Subcutaneous abdominal adipose tissue (tissue), 5 donors: ENCODE measurements around the gene HHATL.

Source experiments
- H3K27ac ChIP-seq: one replicate; pipeline ENCODE4 v1.7.0; 2013; ENCODE audit warnings: low read depth, mild to moderate bottlenecking, inconsistent platforms, low read length, moderate library complexity
- H3K27me3 ChIP-seq, 5 donors: one replicate each; pipeline ENCODE4 v1.7.0; 2013; ENCODE audit warnings: low read length in 5 of 5, inconsistent platforms in 1 of 5; ENCODE audit not compliant: control insufficient read depth in 5 of 5, insufficient read depth in 4 of 5
- H3K36me3 ChIP-seq, 5 donors: one replicate each; pipeline ENCODE4 v1.7.0; 2013; ENCODE audit warnings: low read length in 5 of 5; ENCODE audit not compliant: control insufficient read depth in 5 of 5, insufficient read depth in 5 of 5
- H3K4me1 ChIP-seq, 5 donors: one replicate each; pipeline ENCODE4 v1.7.0; 2013; ENCODE audit warnings: low read length in 5 of 5, mild to moderate bottlenecking in 3 of 5, moderate library complexity in 1 of 5; ENCODE audit not compliant: control insufficient read depth in 5 of 5, insufficient read depth in 5 of 5
- H3K4me3 ChIP-seq, 5 donors: one replicate each; pipeline ENCODE4 v1.7.0; 2013; ENCODE audit warnings: low read length in 5 of 5, low read depth in 1 of 5
- H3K9ac ChIP-seq, 5 donors: one replicate each; pipeline ENCODE4 v1.7.0; 2013; ENCODE audit warnings: low read length in 5 of 5, mild to moderate bottlenecking in 4 of 5, moderate library complexity in 3 of 5
- H3K9me3 ChIP-seq, 5 donors: one replicate each; pipeline ENCODE4 v1.7.0; 2013; ENCODE audit warnings: low read length in 5 of 5; ENCODE audit not compliant: control insufficient read depth in 5 of 5
- donor health status: healthy.
- donor health status: healthy.
- donor health status: healthy.
- donor health status: healthy.
- donor health status: healthy.

Gene HHATL

GRCh38 chr3:42714171-42714852 is 11.7 kb upstream of the HHATL start:
- Histone ChIP-seq H3K27me3 (peaks cover 0 to 4% (median 0%) of the 10 kb centered on the region in 5 donors), H3K4me1 (no peaks in the 10 kb centered on the region), H3K9ac (no peak overlapping the region), H3K36me3 (no peaks in the 10 kb centered on the region), H3K9me3 (no peaks in the 10 kb centered on the region), H3K27ac (no peak overlapping the region), H3K4me3 (no peak overlapping the region)

GRCh38 chr3:42713747-42714146 is 11.1 kb upstream of the HHATL start:
- no peaks in the 10 kb centered on the region for H3K36me3 ChIP-seq
- no peaks in the 10 kb centered on the region for H3K4me1 ChIP-seq
- H3K4me3 ChIP-seq, result no peak overlapping the region
- H3K27me3 ChIP-seq, result peaks cover 0 to 4% (median 0%) of the 10 kb centered on the region in 5 donors
- H3K9ac ChIP-seq, result no peak overlapping the region
- H3K27ac ChIP-seq, result no peak overlapping the region
- no peaks in the 10 kb centered on the region for H3K9me3 ChIP-seq

- Histone ChIP-seq H3K9ac (no peak overlapping the region), H3K4me3 (no peak overlapping the region), H3K27ac (no peak overlapping the region), H3K27me3 (peaks cover 0 to 4% (median 0%) of the 10 kb centered on the region in 5 donors), H3K4me1 (no peaks in the 10 kb centered on the region), H3K9me3 (no peaks in the 10 kb centered on the region), H3K36me3 (no peaks in the 10 kb centered on the region)
Observed at GRCh38 chr3:42712688-42713372, 10.2 kb upstream of the HHATL start.

GRCh38 chr3:42712344-42712648 is 9.7 kb upstream of the HHATL start:
- Histone ChIP-seq H3K9ac (no peak overlapping the region), H3K4me3 (no peak overlapping the region), H3K27ac (no peak overlapping the region), H3K4me1 (no peaks in the 10 kb centered on the region), H3K36me3 (no peaks in the 10 kb centered on the region), H3K9me3 (no peaks in the 10 kb centered on the region), H3K27me3 (peaks cover 0 to 4% (median 0%) of the 10 kb centered on the region in 5 donors)

GRCh38 chr3:42711491-42712343 is 9.1 kb upstream of the HHATL start:
- no peaks in the 10 kb centered on the region for H3K4me1 ChIP-seq
- no peak overlapping the region for H3K4me3 ChIP-seq
- H3K9me3 ChIP-seq, result no peaks in the 10 kb centered on the region
- H3K36me3 ChIP-seq, result no peaks in the 10 kb centered on the region
- peaks cover 0 to 4% (median 0%) of the 10 kb centered on the region in 5 donors for H3K27me3 ChIP-seq
- H3K9ac ChIP-seq, result no peak overlapping the region
- no peak overlapping the region for H3K27ac ChIP-seq

- Histone ChIP-seq H3K27me3 (peaks cover 0 to 4% (median 0%) of the 10 kb centered on the region in 5 donors), H3K9ac (no peak overlapping the region), H3K27ac (no peak overlapping the region), H3K4me3 (no peak overlapping the region), H3K36me3 (no peaks in the 10 kb centered on the region), H3K4me1 (no peaks in the 10 kb centered on the region), H3K9me3 (no peaks in the 10 kb centered on the region)
Observed at GRCh38 chr3:42710323-42711021, 7.9 kb upstream of the HHATL start.

GRCh38 chr3:42709621-42710020 is 7.0 kb upstream of the HHATL start:
- Histone ChIP-seq H3K9me3 (no peaks in the 10 kb centered on the region), H3K27ac (no peak overlapping the region), H3K4me3 (no peak overlapping the region), H3K9ac (no peak overlapping the region), H3K36me3 (no peaks in the 10 kb centered on the region), H3K27me3 (peaks cover 0 to 4% (median 0%) of the 10 kb centered on the region in 5 donors), H3K4me1 (no peaks in the 10 kb centered on the region)

GRCh38 chr3:42708611-42709151 is 6.1 kb upstream of the HHATL start:
- H3K36me3 ChIP-seq, result no peaks in the 10 kb centered on the region
- H3K27me3 ChIP-seq, result peaks cover 0 to 4% (median 0%) of the 10 kb centered on the region in 5 donors
- H3K9ac ChIP-seq, result no peak overlapping the region
- H3K27ac ChIP-seq, result no peak overlapping the region
- no peaks in the 10 kb centered on the region for H3K9me3 ChIP-seq
- H3K4me3 ChIP-seq, result no peak overlapping the region
- no peaks in the 10 kb centered on the region for H3K4me1 ChIP-seq

GRCh38 chr3:42707620-42708355 is 5.2 kb upstream of the HHATL start:
- Histone ChIP-seq H3K36me3 (no peaks in the 10 kb centered on the region), H3K4me1 (no peaks in the 10 kb centered on the region), H3K27me3 (peaks cover 0 to 8% (median 0%) of the 10 kb centered on the region in 5 donors), H3K27ac (no peak overlapping the region), H3K4me3 (no peak overlapping the region), H3K9me3 (no peaks in the 10 kb centered on the region), H3K9ac (no peak overlapping the region)
